T-helper 1 cell treated with Interleukin-12 subunit alpha and Interleukin-12 subunit beta and Interleukin-4 antibody, amounts not matched to agents 30 ng/mL and 1 ng/mL, for 36 hours (primary cell): ENCODE data around the gene CHN2. TPM values are rescaled to one million over a fixed set of nuclear protein-coding genes. Genes with fewer than 3 reads are reported as not detected.

Source experiments
- intact Hi-C: fragments of 100-400 bp; cut with micrococcal nuclease; formaldehyde crosslinking; loops from one replicate; pipeline ENCODE4 v1.15.1; 2024
- total RNA-seq: library from RNA; stranded (reverse); gene quantifications from 2 replicates; pipeline ENCODE4 v1.2.3, GENCODE V29; 2022

Gene CHN2
- total RNA-seq: 0.29 and 0.74 TPM in 2 replicates

GRCh38 chr7:29194594-29195427 lies at the start of gene CHN2:
Gene CHN2, plus strand, starts transcription at chr7:29194775.
- intact Hi-C loops: loop anchor here (5.0 kb wide), 2 partner anchors 88 to 142 kb away; no protein-coding TSS in a partner anchor

GRCh38 chr7:29145553-29146056 lies 49.0 kb upstream of the CHN2 start:
- intact Hi-C loops: no loop called here

GRCh38 chr7:29146057-29146706 lies 48.4 kb upstream of the CHN2 start, which contains the start of gene CPVL:
Gene CPVL, minus strand, starts transcription at chr7:29146537. Its CDS starts 25,476 bp downstream, at chr7:29121061.
- intact Hi-C loops: no loop called here

GRCh38 chr7:29146888-29147609 lies 47.5 kb upstream of the CHN2 start:
- intact Hi-C loops: no loop called here

GRCh38 chr7:29147821-29148220 lies 46.8 kb upstream of the CHN2 start:
- intact Hi-C loops: no loop called here

DNA sequence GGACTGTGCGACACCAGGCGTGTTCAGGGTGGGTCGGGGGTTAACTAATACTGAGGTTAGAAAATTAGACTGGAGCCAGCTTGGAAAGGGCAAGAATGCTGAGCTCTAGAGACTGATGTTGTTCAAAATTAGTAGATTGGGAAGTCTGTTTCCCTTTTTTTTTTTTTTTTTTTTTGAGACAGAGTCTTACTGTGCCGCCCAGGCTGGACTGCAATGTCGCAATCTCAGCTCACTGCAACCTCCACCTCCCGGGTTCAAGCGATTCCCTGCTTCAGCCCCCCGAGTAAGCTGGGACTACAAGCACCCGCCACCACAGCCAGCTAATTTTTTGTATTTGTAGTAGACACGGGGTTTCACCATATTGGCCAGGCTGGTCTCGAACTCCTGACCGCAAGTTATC lies 45.5 kb upstream of the CHN2 start:
- intact Hi-C loops: no loop called here

DNA sequence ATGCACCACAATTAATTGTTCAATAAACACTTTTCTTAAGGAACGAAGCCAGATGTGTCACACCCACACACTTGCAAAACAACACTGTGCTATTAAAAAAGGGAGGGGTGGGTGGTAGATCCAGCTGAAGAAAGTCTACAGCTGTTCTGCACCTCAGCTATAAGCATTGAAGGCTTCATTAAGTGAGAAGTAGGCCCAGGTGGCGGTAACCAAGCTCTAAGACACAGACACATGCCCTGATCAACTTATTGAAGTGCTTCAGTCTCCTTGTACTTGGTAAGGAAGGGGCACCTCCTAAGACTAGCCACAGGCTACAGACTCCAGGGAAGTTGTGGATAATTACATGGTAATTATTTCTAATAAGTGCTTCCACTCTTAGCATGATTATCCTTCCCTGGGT lies 43.7 kb upstream of the CHN2 start:
- intact Hi-C loops: no loop called here

- intact Hi-C loops: no loop called here
Measured at GRCh38 chr7:29154076-29154475, 40.5 kb upstream of the CHN2 start.

- intact Hi-C loops: no loop called here
Measured at GRCh38 chr7:29156907-29157452, 37.6 kb upstream of the CHN2 start.

- intact Hi-C loops: no loop called here
Measured at GRCh38 chr7:29158795-29159423, 35.7 kb upstream of the CHN2 start.

DNA sequence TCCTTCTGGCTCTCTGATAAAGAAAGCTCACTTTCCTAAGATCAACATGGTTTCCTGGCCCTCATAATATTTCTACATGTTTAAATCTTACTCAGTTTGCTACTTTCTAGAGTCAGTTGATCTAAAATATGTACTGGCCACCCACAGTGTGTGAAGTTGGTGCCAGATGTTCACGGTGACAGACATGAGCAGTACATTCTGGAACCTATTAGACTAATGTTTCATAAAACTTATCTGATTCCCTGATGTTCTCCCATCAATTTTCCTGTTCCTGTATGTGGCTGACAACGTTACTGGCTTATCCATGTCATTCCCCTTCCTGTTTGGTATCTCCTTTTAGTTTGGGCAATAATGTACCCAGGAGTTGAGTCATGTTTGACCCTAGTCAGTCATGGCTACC lies 34.5 kb upstream of the CHN2 start:
- intact Hi-C loops: no loop called here

DNA sequence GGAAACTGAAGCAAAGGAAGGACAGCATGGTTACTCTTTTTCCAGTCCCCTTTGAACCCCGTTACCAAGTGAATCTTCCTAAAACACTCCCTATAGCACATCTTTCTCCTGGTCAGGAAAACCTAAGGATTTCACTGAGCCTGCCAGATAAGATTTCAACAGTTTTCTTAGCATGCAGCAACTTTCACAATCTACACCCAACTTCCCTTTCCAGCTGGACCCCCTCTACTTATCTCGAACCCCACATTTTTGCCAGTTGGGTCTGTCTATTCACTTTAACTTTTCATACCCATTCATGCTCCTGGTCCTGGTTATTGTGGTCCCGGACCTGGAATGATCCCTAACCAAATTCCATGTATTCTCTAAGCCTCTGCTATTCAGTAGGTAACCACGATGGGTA lies 33.3 kb upstream of the CHN2 start:
- intact Hi-C loops: no loop called here

- intact Hi-C loops: no loop called here
Measured at GRCh38 chr7:29162577-29162976, 32.0 kb upstream of the CHN2 start.

- intact Hi-C loops: no loop called here
Measured at GRCh38 chr7:29163854-29164253, 30.7 kb upstream of the CHN2 start.

GRCh38 chr7:29167721-29168120 lies 26.9 kb upstream of the CHN2 start:
- intact Hi-C loops: no loop called here

DNA sequence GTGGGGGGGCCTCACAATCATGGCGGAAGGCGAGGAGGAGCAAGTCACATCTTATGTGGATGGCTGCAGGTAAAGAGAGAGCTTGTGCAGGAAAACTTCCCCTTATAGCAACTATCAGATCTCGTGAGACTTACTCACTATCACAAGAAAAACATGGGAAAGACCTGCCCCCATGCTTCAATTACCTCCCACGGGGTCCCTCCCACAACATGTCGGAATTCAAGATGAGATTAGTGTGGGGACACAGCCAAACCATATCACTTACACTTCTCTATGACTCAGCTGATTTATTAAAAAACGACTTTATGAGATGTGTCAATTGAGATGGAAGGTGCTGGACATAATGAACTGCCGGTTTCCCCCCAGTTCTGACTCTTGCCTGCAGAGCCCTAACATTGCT lies 23.8 kb upstream of the CHN2 start:
- intact Hi-C loops: no loop called here

- intact Hi-C loops: no loop called here
Measured at GRCh38 chr7:29173458-29173857, 21.1 kb upstream of the CHN2 start.

DNA sequence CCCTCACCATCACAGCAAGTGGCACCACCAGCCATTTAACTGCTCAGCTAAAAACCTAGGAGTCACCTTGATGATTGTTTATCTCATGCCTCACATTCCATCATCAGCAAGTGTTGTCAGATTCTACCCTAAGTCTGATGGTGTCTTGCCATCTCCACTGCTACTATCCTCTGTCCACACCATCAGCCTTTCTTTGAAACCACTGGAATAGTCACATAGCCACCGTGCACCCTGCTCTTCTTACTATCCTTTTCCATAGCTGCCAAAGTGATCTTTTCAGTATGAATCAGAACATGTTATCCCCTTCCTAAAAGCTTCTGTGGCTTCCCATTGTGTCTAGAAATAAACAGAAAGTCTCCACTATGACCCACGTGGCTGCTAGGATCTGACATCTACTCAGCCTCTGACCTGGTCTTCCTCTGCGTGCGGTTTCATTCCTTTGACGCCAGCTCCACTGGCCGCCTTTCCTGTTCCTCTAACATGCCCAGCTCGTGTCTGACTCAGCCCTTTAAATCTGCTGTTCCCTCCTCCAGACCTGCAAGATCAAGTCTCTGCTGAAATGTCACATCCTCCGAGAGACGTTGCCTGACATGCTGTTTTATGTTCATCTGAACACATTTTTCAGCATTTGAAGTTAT lies 16.5 kb upstream of the CHN2 start:
- intact Hi-C loops: no loop called here

DNA sequence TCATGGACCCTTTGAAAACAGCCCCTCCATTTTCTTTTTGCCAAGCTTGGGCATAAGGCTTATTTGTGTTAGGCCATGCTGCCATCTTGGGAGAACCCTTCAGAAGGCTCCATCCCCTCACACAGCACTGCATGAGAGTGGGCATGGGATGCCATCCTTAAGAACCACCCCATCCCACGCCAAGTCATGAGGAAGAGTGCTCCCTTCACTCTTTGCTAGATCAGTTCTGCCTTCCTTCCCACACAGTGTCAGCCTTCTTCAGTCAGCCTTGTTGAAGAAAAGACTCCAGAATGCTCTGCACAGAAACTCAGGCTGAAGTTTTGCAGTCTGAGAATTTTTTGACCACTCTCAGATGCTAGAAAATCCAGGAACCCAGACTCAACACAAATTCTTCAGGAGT lies 15.5 kb upstream of the CHN2 start:
- intact Hi-C loops: no loop called here

- intact Hi-C loops: no loop called here
Measured at GRCh38 chr7:29184599-29184998, 10.0 kb upstream of the CHN2 start.

GRCh38 chr7:29185613-29186012 lies 9.0 kb upstream of the CHN2 start:
- intact Hi-C loops: loop anchor here (5.0 kb wide), 1 partner anchor 162 kb away; no protein-coding TSS in a partner anchor
